GM19324 (cell line): ENCODE results near the gene SLCO3A1.

Experiments
- ATAC-seq: cut with Tn5 transposase; IDR thresholded peaks from one replicate; pipeline ENCODE4 v1.9.1; 2021; ENCODE audit warnings: mild to moderate bottlenecking, moderate library complexity; ENCODE audit not compliant: unreplicated experiment, low FRiP score

The SLCO3A1 gene

GRCh38 chr15:91936182-91936775 lies 82.8 kb downstream of the SLCO3A1 start:
- ATAC-seq, result no peak

GRCh38 chr15:91936927-91937326 lies 83.4 kb downstream of the SLCO3A1 start:
- no peak for ATAC-seq

GRCh38 chr15:91938136-91938535 lies 84.6 kb downstream of the SLCO3A1 start:
- no peak for ATAC-seq

- no peak for ATAC-seq
These were observed 85.9 kb downstream of the SLCO3A1 start for GRCh38 chr15:91939403-91939831.

- ATAC-seq, result no peak
These were observed 87.2 kb downstream of the SLCO3A1 start for GRCh38 chr15:91940496-91941381.

- no peak for ATAC-seq
These were observed 88.6 kb downstream of the SLCO3A1 start for GRCh38 chr15:91941871-91942658.

GRCh38 chr15:91942720-91943394 lies 89.3 kb downstream of the SLCO3A1 start:
- no peak for ATAC-seq

GRCh38 chr15:91944331-91944730 lies 90.8 kb downstream of the SLCO3A1 start:
- no peak for ATAC-seq

GRCh38 chr15:91945385-91945784 lies 91.9 kb downstream of the SLCO3A1 start:
- no peak for ATAC-seq

GRCh38 chr15:91946075-91946474 lies 92.6 kb downstream of the SLCO3A1 start:
- no peak for ATAC-seq

GRCh38 chr15:91946581-91947292 lies 93.2 kb downstream of the SLCO3A1 start:
- no peak for ATAC-seq

GRCh38 chr15:91947293-91947679 lies 93.8 kb downstream of the SLCO3A1 start:
- no peak for ATAC-seq

GRCh38 chr15:91947683-91948608 lies 94.4 kb downstream of the SLCO3A1 start:
- ATAC-seq, result no peak

- ATAC-seq, result no peak
These were observed 95.9 kb downstream of the SLCO3A1 start for GRCh38 chr15:91949361-91949760.

- ATAC-seq, result no peak
These were observed 96.5 kb downstream of the SLCO3A1 start for GRCh38 chr15:91950054-91950453.

GRCh38 chr15:91950631-91951329 lies 97.3 kb downstream of the SLCO3A1 start:
- no peak for ATAC-seq

GRCh38 chr15:91952216-91952615 lies 98.7 kb downstream of the SLCO3A1 start:
- no peak for ATAC-seq

- no peak for ATAC-seq
These were observed 99.9 kb downstream of the SLCO3A1 start for GRCh38 chr15:91953432-91953831.
